ENCODE data around the gene SWI5. TPM values are rescaled to one million over a fixed set of nuclear protein-coding genes. Genes with fewer than 3 reads are reported as not detected.

The SWI5 gene
- total and polyA plus RNA-seq, 2 experiments from 2014 or later: 26.6 to 42.5 TPM

GRCh38 chr9:128251732-128252100, 24.4 kb upstream of the SWI5 start:
- H3K9me3 Mint-ChIP-seq: no peaks in the 10 kb centered on the region; the same call in 2 of the 3 replicates

More at GRCh38 chr9:128251732-128252100, 24.4 kb upstream of the SWI5 start:
- Histone ChIP-seq H4K20me1 (replicated peaks; ENCODE audit: insufficient read depth) (peaks cover 6% of the 10 kb centered on the region), H3K79me2 (replicated peaks; ENCODE audit: insufficient read depth) (0 out of 2 replicates have a peak, but pooled peaks cover 6% of the 10 kb centered on the region), H3K36me3 (ENCODE audit: insufficient read depth) (peaks cover 1% of the 10 kb centered on the region; the same call in 1 of the 2 replicates), H2AFZ (no peak overlapping the region), H3K4me1 (ENCODE audit: insufficient read depth) (peaks cover 14% of the 10 kb centered on the region), H3K27ac (ENCODE audit: low read depth) (no peak overlapping the region), H3K4me3 (peak overlapping the region; percentile 88), H3F3A (replicated peaks; ENCODE audit: low read depth) (peaks cover 12% of the 10 kb centered on the region; the same call in 1 of the 2 replicates), H3K9me2 (ENCODE audit: insufficient read depth) (no peaks in the 10 kb centered on the region), H3K4me2 (peak overlapping the region; percentile 94), H3K27me3 (ENCODE audit: insufficient read depth) (no peaks in the 10 kb centered on the region)
- Mint-ChIP-seq H3K27me3 (ENCODE audit: insufficient read depth, low read depth, poor library complexity) (peaks cover 19% of the 10 kb centered on the region), H3K36me3 (ENCODE audit: low read depth) (peaks cover 9% of the 10 kb centered on the region; the same call in 2 of the 3 replicates), H3K4me1 (peaks cover 32% of the 10 kb centered on the region), H3K4me3 (peak overlapping the region; percentile 87), H3K27ac (no peak overlapping the region)
- no peak for ATAC-seq
- DNase-seq (ENCODE audit: low spot score): no peak
- TF ChIP-seq EZH2phosphoT487 (IDR thresholded peaks at IDR 0.05; ENCODE audit: unreplicated experiment) (no peak), ZNF331 (CRISPR knock-in tag; IDR thresholded peaks at IDR 0.05; ENCODE audit: low read depth) (no peak), ZNF114 (CRISPR knock-in tag; IDR thresholded peaks at IDR 0.05) (no peak), REST (IDR thresholded peaks at IDR 0.05; ENCODE audit: unreplicated experiment) (no peak), POLR2AphosphoS5 (IDR thresholded peaks at IDR 0.05; ENCODE audit: low read depth) (no peak), EZH2 (IDR thresholded peaks at IDR 0.05; ENCODE audit: low read depth, unreplicated experiment) (no peak), NANOG (IDR thresholded peaks at IDR 0.05; ENCODE audit: borderline replicate concordance) (no peak), STAT1 (IDR thresholded peaks at IDR 0.05; ENCODE audit: unreplicated experiment) (no peak), ZNF462 (CRISPR knock-in tag; IDR thresholded peaks at IDR 0.05) (no peak)
